Stimulated activated naive CD8-positive, alpha-beta T cell treated with anti-CD3 and anti-CD28 coated beads, Interleukin-15, amount 100 ng/mL, for 72 hours (primary cell): ENCODE data around the gene CAST.

Experiments
- ATAC-seq: fragments of 150-1000 bp; cut with Tn5 transposase; 2 replicates; pipeline ENCODE4 v1.10.0; 2021; ENCODE audit warnings: mild to moderate bottlenecking, moderate library complexity
- DNase-seq, 2 donors: peaks; one replicate each; pipeline ENCODE4 v3.0.0; 2021 to 2022
- H3K27ac Mint-ChIP-seq, 2 donors: one replicate each; pipeline ENCODE4 v1.8.0; 2022; ENCODE audit warnings: mild to moderate bottlenecking in 2 of 2, mixed read lengths in 2 of 2, moderate library complexity in 2 of 2
- H3K27me3 Mint-ChIP-seq: one replicate; pipeline ENCODE4 v1.8.0; 2022; ENCODE audit warnings: mixed read lengths
- H3K4me1 Mint-ChIP-seq: one replicate; pipeline ENCODE4 v1.8.0; 2022; ENCODE audit warnings: mild to moderate bottlenecking, mixed read lengths
- H3K4me3 Mint-ChIP-seq, 2 donors: one replicate each; pipeline ENCODE4 v1.8.0; 2022; ENCODE audit warnings: mild to moderate bottlenecking in 2 of 2, mixed read lengths in 2 of 2, moderate library complexity in 1 of 2
- H3K9me3 Mint-ChIP-seq, 2 donors: one replicate each; pipeline ENCODE4 v1.8.0; 2022; ENCODE audit warnings: mixed read lengths in 2 of 2

CAST gene

GRCh38 chr5:96654209-96654608 is 8.0 kb upstream of the CAST start:
- no peak for ATAC-seq
- Mint-ChIP-seq H3K27ac (no peak overlapping the region), H3K4me3 (no peak overlapping the region), H3K4me1 (peaks cover 13% of the 10 kb centered on the region), H3K27me3 (peaks cover 43% of the 10 kb centered on the region), H3K9me3 (no peaks in the 10 kb centered on the region)
- DNase-seq: no peak

- H3K27ac Mint-ChIP-seq: no peak overlapping the region
- ATAC-seq (no peak), DNase-seq (no peak)
- peaks cover 13% of the 10 kb centered on the region for H3K4me1 Mint-ChIP-seq
- H3K27me3 Mint-ChIP-seq: peaks cover 47% of the 10 kb centered on the region
- H3K9me3 Mint-ChIP-seq: no peaks in the 10 kb centered on the region
- no peak overlapping the region for H3K4me3 Mint-ChIP-seq
Measured at GRCh38 chr5:96655085-96655484, 7.1 kb upstream of the CAST start.

GRCh38 chr5:96655506-96655905 is 6.7 kb upstream of the CAST start:
- ATAC-seq: no peak
- H3K4me1 Mint-ChIP-seq: peaks cover 13% of the 10 kb centered on the region
- no peaks in the 10 kb centered on the region for H3K9me3 Mint-ChIP-seq
- H3K27ac Mint-ChIP-seq: no peak overlapping the region
- peaks cover 52% of the 10 kb centered on the region for H3K27me3 Mint-ChIP-seq
- H3K4me3 Mint-ChIP-seq: no peak overlapping the region
- no peak for DNase-seq

DNA sequence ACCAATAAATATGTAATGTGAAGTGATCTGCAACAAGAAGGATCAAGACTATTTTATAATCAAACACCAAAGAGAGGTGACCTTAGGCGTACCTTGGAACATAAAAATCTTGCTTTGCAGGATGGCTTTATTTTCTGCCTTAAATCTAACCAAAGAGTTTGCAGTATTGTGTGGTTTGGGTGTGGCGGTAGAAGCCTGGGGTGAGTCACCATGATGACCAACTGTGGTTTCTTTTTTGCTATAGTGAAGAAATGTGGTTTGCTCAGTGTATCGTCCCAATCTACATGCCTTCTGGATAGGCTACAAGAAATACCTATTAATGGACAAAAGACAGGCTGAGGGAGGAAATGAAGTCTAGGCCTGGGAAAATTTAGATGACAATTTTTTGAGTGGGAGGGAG is 5.1 kb upstream of the CAST start:
- ATAC-seq (peak; percentile 71), DNase-seq (peak; percentile 47 to 70)
- Mint-ChIP-seq H3K27ac (no peak overlapping the region), H3K4me3 (no peak overlapping the region), H3K9me3 (no peaks in the 10 kb centered on the region), H3K27me3 (peaks cover 45% of the 10 kb centered on the region), H3K4me1 (peaks cover 26% of the 10 kb centered on the region)

DNA sequence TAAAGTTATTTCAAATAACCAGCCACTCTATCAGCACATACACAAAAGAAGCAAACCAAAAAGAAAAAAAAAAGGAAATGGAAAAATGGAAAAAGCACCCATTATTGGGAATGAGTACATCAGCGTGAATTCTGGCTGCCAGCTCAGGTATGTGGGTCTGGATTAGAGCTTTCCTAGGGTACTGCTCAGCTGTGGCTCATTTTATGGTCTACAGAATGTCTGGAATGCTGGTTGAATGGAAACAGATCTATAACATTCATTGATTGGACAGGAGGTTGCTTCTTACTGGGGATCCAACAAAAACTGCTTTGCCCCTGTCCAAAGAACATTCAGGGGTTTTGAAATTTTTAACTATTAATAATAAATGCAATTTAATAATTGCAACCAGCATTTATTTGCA is 3.9 kb upstream of the CAST start:
- Mint-ChIP-seq H3K9me3 (no peaks in the 10 kb centered on the region), H3K27me3 (peaks cover 41% of the 10 kb centered on the region), H3K27ac (no peak overlapping the region), H3K4me1 (peaks cover 31% of the 10 kb centered on the region), H3K4me3 (no peak overlapping the region)
- DNase-seq (no peak), ATAC-seq (no peak)

GRCh38 chr5:96659170-96659569 is 3.0 kb upstream of the CAST start:
- H3K4me1 Mint-ChIP-seq: peaks cover 38% of the 10 kb centered on the region

DNA sequence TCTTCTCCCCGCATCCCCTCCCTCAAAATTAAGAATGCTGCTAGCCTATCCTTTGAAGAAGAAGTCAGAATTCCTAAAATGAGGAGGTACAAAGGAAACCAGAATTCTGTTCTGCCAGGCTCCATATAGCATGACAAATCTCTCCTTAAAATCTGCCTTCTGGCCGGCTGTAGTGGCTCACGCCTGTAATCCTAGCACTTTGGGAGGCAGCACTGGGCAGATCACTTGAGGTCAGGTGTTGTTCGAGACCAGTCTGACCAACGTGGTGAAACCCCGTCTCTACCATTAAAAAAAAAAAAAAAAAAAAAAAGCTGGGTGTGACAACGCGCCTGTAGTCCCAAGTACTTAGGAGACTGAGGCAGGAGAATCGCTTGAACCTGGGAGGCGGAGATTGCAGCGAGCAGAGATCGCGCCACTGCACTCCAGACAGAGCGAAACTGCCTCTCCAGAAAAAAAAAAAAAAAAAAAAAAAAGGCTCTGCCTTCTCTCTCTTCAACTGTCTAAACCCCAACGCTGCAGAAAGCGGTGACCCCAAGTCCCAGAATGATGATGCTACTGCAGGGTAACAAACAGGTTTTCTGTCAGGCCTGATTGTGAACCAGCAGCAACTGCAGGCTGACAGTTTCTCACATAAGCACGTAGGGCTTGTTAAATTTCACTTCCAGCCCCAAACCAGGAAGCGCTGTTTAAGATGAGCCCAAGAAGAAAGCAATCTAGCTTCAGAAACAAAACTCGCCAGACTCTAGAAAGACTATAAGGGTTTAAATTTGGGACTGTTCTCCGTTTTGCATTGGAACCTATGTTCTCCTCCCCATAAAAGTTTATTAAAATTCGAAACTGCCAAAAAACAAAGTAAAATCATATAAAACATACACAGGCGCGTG is 963 bp upstream of the CAST start:
- DNase-seq: peak; percentile 40 to 55
- peak overlapping the region; percentile 95 to 98 for H3K4me3 Mint-ChIP-seq
- peaks cover 17% of the 10 kb centered on the region for H3K27me3 Mint-ChIP-seq
- peak overlapping the region; percentile 94 to 96 for H3K27ac Mint-ChIP-seq
- peaks cover 48% of the 10 kb centered on the region for H3K4me1 Mint-ChIP-seq
- no peaks in the 10 kb centered on the region for H3K9me3 Mint-ChIP-seq
- peak; percentile 28 for ATAC-seq

More at GRCh38 chr5:96659170-96659569, 3.0 kb upstream of the CAST start:
- H3K9me3 Mint-ChIP-seq: no peaks in the 10 kb centered on the region
- H3K27me3 Mint-ChIP-seq: peaks cover 34% of the 10 kb centered on the region
- H3K27ac Mint-ChIP-seq: no peak overlapping the region
- ATAC-seq (no peak), DNase-seq (no peak)
- no peak overlapping the region for H3K4me3 Mint-ChIP-seq

- ATAC-seq (peak; percentile 81), DNase-seq (peak; percentile 81 to 85)
- Mint-ChIP-seq H3K27me3 (peaks cover 10% of the 10 kb centered on the region), H3K27ac (peak overlapping the region; percentile 95 to 97), H3K4me3 (peak overlapping the region; percentile 88 to 93), H3K9me3 (no peaks in the 10 kb centered on the region), H3K4me1 (peaks cover 40% of the 10 kb centered on the region)
Measured at GRCh38 chr5:96662725-96663518, 746 bp downstream of the CAST start.

- DNase-seq (no peak), ATAC-seq (no peak)
- Mint-ChIP-seq H3K4me3 (peak overlapping the region; percentile 88 to 93), H3K4me1 (peaks cover 46% of the 10 kb centered on the region), H3K9me3 (no peaks in the 10 kb centered on the region), H3K27me3 (peaks cover 10% of the 10 kb centered on the region), H3K27ac (no peak overlapping the region)
Measured at GRCh38 chr5:96663608-96664007, 1.4 kb downstream of the CAST start.

DNA sequence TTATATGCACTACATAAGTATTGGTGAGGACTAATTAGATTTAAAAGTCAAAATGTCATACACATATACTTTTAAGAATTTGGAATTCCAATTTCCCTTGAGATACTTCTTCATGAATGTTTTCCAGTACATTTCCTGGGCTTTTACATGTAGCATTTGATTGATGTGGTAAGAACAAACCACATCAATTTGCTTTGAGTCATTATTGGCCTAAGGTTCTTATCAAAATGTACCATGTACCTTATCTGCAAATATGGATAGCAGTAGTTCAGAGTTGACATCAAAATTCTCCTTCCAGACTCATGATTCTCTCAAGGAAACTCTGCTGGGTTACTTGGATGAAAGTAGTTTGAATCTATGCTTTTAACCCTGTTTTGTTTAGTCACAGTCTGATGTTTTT is 2.5 kb downstream of the CAST start:
- DNase-seq: no peak
- H3K27me3 Mint-ChIP-seq: peaks cover 10% of the 10 kb centered on the region
- ATAC-seq: no peak
- no peak overlapping the region for H3K27ac Mint-ChIP-seq
- no peak overlapping the region for H3K4me3 Mint-ChIP-seq
- H3K4me1 Mint-ChIP-seq: peaks cover 49% of the 10 kb centered on the region
- H3K9me3 Mint-ChIP-seq: no peaks in the 10 kb centered on the region

DNA sequence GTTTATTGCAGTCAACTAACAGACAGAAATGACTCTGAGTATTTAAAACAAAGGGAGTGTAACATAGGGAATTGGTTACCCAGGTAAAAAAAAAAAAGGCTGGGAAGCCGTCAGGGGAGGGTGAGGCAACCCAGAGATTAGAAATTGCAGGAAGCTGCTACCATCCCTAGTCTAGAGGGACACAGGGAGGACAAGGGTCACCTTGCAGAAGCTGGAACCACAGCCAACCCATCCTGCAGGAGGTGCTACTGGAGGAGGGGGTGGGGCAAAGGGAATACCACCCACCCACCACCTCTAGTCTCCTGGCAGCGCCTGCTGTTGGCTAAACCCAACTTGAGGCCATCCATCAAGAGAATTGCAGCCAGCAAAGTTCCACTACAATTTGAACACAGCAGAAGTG is 6.5 kb downstream of the CAST start:
- Mint-ChIP-seq H3K4me1 (peaks cover 32% of the 10 kb centered on the region), H3K27ac (no peak overlapping the region), H3K9me3 (no peaks in the 10 kb centered on the region), H3K4me3 (no peak overlapping the region), H3K27me3 (no peaks in the 10 kb centered on the region)
- DNase-seq (no peak), ATAC-seq (no peak)

DNA sequence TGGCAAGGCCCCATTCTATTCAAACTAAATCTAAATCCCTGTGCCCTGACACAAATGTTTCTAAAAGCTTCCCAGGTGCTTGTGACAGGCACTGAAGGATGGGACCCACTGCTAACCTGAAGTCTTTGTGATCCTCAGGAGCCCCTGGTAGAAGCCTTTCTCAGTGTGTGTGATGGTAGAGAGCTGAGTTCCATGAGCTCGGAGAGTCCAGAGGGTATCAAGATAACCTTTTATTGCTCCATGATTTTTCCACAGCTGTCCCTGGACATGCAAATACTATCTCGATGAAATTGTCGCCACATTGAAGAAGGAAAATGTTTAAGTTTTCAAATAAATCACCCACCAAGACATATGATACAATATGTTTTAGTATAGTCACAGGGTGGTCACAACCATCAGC is 7.7 kb downstream of the CAST start:
- H3K4me3 Mint-ChIP-seq: no peak overlapping the region
- no peaks in the 10 kb centered on the region for H3K9me3 Mint-ChIP-seq
- no peaks in the 10 kb centered on the region for H3K27me3 Mint-ChIP-seq
- H3K4me1 Mint-ChIP-seq: peaks cover 23% of the 10 kb centered on the region
- ATAC-seq (no peak), DNase-seq (no peak)
- no peak overlapping the region for H3K27ac Mint-ChIP-seq

DNA sequence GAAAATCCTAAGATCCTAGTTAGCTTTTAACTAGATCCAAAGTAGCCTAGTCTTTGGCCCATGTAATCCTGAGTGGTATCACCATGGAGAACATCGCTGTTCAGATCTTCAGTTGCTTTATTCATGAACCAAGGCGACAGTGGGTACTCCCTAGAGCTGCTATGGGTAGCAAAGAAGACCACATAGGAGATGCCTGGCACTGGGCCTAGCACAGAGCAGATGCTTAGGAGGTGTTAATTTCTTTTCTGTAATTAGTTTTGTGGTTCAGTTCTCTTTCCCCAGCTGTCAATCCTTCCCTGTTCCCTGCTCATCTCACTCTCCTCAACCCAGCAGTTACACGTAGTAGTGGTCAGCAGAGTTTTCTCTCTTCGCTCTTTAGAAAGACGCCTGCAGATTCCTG is 9.3 kb downstream of the CAST start:
- Mint-ChIP-seq H3K27ac (no peak overlapping the region), H3K4me1 (peaks cover 23% of the 10 kb centered on the region), H3K27me3 (no peaks in the 10 kb centered on the region), H3K4me3 (no peak overlapping the region), H3K9me3 (no peaks in the 10 kb centered on the region)
- DNase-seq (no peak), ATAC-seq (no peak)

DNA sequence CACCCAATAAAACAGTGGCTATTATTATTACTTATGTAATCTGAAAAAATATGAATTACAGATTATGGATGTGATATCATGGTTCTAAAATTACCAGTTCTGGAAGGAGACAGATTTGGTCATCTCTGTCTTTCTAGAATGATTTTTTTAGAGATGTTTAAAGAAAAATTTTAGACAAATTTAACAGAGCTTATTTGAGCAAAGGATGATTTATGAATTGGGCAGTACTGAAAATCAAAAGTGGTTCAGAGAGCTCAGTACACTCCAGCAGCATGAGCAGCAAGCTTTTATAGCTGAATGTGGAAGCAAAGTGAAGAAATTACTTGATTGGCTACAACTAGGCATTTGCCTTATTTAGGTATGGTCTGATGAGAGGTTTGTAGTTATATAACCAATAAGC is 11.0 kb downstream of the CAST start:
- Mint-ChIP-seq H3K4me3 (no peak overlapping the region), H3K4me1 (peaks cover 18% of the 10 kb centered on the region), H3K27me3 (no peaks in the 10 kb centered on the region), H3K9me3 (no peaks in the 10 kb centered on the region), H3K27ac (no peak overlapping the region)
- ATAC-seq: no peak
- DNase-seq: no peak

DNA sequence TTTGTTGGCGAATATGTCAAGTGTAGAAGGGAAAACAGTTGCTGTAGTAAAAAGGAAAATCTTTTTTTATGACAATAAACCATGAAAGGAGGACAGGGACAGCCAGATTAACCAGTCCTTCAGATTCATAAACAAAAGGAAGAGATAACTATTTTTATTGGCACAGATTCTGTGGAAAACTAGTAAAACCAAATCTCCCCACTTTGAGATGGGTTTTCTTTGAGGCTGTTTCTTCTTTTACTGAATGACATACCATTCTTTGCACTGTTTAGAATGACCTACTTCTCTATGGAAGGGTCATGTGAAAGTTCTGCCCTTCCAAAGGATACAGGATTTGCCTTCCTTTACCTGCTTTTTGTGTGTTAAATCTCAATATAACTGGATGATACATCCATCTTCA is 13.7 kb downstream of the CAST start:
- H3K4me1 Mint-ChIP-seq: peaks cover 17% of the 10 kb centered on the region
- no peak overlapping the region for H3K27ac Mint-ChIP-seq
- H3K4me3 Mint-ChIP-seq: no peak overlapping the region
- DNase-seq (no peak), ATAC-seq (no peak)
- no peaks in the 10 kb centered on the region for H3K27me3 Mint-ChIP-seq
- H3K9me3 Mint-ChIP-seq: no peaks in the 10 kb centered on the region

- no peaks in the 10 kb centered on the region for H3K9me3 Mint-ChIP-seq
- peaks cover 17% of the 10 kb centered on the region for H3K4me1 Mint-ChIP-seq
- H3K4me3 Mint-ChIP-seq: no peak overlapping the region
- no peaks in the 10 kb centered on the region for H3K27me3 Mint-ChIP-seq
- ATAC-seq (no peak), DNase-seq (no peak)
- no peak overlapping the region for H3K27ac Mint-ChIP-seq
Measured at GRCh38 chr5:96677496-96677895, 15.3 kb downstream of the CAST start.
